Measurements from ENCODE around the gene DRAM1.

DNA sequence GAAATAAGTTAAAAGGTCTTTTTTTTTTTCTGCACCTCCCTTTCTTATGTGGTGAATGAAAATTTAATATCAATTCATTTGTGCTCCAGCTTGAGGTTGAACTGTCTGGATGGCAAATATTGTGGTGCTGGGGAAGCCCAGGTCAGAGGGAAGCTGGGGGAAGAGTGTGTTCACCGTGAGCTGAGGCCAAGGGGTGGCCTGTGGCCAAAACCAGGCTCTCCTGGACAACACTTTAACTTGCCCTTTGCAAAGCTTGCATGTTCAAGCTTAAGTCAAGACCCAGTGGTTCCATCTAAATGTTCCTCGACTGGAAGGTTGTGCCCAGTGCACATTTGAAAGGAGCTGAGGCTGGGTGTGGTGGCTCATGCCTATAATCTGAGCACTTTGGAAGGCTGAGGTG lies 28.8 kb downstream of the DRAM1 start:
- TF ChIP-seq, protein P1, sequence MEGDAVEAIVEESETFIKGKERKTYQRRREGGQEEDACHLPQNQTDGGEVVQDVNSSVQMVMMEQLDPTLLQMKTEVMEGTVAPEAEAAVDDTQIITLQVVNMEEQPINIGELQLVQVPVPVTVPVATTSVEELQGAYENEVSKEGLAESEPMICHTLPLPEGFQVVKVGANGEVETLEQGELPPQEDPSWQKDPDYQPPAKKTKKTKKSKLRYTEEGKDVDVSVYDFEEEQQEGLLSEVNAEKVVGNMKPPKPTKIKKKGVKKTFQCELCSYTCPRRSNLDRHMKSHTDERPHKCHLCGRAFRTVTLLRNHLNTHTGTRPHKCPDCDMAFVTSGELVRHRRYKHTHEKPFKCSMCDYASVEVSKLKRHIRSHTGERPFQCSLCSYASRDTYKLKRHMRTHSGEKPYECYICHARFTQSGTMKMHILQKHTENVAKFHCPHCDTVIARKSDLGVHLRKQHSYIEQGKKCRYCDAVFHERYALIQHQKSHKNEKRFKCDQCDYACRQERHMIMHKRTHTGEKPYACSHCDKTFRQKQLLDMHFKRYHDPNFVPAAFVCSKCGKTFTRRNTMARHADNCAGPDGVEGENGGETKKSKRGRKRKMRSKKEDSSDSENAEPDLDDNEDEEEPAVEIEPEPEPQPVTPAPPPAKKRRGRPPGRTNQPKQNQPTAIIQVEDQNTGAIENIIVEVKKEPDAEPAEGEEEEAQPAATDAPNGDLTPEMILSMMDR (IDR thresholded peaks at IDR 0.05), result no peak
- TF ChIP-seq POLR2A (IDR thresholded peaks at IDR 0.05), result no peak
